Measurements from ENCODE around the gene LRRN3. TPM values are rescaled to one million over a fixed set of nuclear protein-coding genes. Genes with fewer than 3 reads are reported as not detected.

Gene LRRN3
- polyA plus RNA-seq, 2 of the 4 experiments (the other 2 are of a cell fraction) = 0.05 to 0.06 TPM

DNA sequence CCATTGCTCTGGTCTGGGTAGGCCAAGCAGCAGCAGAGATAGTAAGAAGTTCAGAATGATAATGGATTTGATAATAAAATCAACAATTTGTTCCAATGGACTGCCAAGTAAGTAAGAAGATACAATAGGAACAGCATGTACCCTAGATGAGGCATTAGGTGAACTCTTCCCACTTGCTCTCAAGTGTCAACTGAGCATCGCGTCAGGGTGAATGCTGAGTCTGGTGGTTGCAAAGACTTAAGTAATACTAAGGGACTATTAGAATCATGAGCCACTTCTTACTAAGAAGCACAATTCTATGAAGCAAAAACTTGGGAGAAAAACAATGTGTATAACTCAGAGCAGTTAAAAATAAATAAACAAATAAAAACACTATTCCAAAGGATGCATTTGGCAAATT is 54.5 kb downstream of the LRRN3 start (continued):
- TF ChIP-seq POLR2AphosphoS2 (conservative IDR thresholded peaks at IDR 0.05; ENCODE audit: low read length) (no peak), EHMT2 (IDR thresholded peaks at IDR 0.05; ENCODE audit: low read depth) (no peak), CHD4 (IDR thresholded peaks at IDR 0.05; ENCODE audit: borderline replicate concordance) (no peak), NFE2L2 (conservative IDR thresholded peaks at IDR 0.05; ENCODE audit: low read length) (no peak)
- TF ChIP-seq, protein P1, sequence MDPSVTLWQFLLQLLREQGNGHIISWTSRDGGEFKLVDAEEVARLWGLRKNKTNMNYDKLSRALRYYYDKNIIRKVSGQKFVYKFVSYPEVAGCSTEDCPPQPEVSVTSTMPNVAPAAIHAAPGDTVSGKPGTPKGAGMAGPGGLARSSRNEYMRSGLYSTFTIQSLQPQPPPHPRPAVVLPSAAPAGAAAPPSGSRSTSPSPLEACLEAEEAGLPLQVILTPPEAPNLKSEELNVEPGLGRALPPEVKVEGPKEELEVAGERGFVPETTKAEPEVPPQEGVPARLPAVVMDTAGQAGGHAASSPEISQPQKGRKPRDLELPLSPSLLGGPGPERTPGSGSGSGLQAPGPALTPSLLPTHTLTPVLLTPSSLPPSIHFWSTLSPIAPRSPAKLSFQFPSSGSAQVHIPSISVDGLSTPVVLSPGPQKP (IDR thresholded peaks at IDR 0.05; ENCODE audit: low read depth, low read length) = no peak

- no peak for DNase-seq (ENCODE audit: low read depth in 1 of 2, low spot score in 1 of 2)
- ATAC-seq = no peak
- POLR2A ChIA-PET = no interaction called here
- CTCF ChIA-PET = no interaction called here
- TF ChIP-seq MAFK (IDR thresholded peaks at IDR 0.05; ENCODE audit: partially characterized antibody) = no peak
- TF ChIP-seq, protein P2, sequence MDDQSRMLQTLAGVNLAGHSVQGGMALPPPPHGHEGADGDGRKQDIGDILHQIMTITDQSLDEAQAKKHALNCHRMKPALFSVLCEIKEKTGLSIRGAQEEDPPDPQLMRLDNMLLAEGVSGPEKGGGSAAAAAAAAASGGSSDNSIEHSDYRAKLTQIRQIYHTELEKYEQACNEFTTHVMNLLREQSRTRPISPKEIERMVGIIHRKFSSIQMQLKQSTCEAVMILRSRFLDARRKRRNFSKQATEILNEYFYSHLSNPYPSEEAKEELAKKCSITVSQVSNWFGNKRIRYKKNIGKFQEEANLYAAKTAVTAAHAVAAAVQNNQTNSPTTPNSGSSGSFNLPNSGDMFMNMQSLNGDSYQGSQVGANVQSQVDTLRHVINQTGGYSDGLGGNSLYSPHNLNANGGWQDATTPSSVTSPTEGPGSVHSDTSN (IDR thresholded peaks at IDR 0.05) = no peak
- no peak for TF ChIP-seq FOSL2 (IDR thresholded peaks at IDR 0.05)
- no peak for TF ChIP-seq FOSL2 (CRISPR knock-in tag; IDR thresholded peaks at IDR 0.05)
- TF ChIP-seq RNF2 (IDR thresholded peaks at IDR 0.05; ENCODE audit: borderline replicate concordance, low read depth) = no peak
- TF ChIP-seq MAX (IDR thresholded peaks at IDR 0.05) = no peak
- TF ChIP-seq HEYL (CRISPR knock-in tag; IDR thresholded peaks at IDR 0.05) = no peak
- no peak for TF ChIP-seq ATOH8 (CRISPR knock-in tag; IDR thresholded peaks at IDR 0.05; ENCODE audit: low read depth)
- no peak for TF ChIP-seq HOXA7 (CRISPR knock-in tag; IDR thresholded peaks at IDR 0.05)
- no peak for TF ChIP-seq JUNB (IDR thresholded peaks at IDR 0.05)
- TF ChIP-seq, protein P3, sequence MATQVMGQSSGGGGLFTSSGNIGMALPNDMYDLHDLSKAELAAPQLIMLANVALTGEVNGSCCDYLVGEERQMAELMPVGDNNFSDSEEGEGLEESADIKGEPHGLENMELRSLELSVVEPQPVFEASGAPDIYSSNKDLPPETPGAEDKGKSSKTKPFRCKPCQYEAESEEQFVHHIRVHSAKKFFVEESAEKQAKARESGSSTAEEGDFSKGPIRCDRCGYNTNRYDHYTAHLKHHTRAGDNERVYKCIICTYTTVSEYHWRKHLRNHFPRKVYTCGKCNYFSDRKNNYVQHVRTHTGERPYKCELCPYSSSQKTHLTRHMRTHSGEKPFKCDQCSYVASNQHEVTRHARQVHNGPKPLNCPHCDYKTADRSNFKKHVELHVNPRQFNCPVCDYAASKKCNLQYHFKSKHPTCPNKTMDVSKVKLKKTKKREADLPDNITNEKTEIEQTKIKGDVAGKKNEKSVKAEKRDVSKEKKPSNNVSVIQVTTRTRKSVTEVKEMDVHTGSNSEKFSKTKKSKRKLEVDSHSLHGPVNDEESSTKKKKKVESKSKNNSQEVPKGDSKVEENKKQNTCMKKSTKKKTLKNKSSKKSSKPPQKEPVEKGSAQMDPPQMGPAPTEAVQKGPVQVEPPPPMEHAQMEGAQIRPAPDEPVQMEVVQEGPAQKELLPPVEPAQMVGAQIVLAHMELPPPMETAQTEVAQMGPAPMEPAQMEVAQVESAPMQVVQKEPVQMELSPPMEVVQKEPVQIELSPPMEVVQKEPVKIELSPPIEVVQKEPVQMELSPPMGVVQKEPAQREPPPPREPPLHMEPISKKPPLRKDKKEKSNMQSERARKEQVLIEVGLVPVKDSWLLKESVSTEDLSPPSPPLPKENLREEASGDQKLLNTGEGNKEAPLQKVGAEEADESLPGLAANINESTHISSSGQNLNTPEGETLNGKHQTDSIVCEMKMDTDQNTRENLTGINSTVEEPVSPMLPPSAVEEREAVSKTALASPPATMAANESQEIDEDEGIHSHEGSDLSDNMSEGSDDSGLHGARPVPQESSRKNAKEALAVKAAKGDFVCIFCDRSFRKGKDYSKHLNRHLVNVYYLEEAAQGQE (IDR thresholded peaks at IDR 0.05) = no peak
- TF ChIP-seq USF2 (IDR thresholded peaks at IDR 0.05) = no peak
- no peak for TF ChIP-seq CHD4 (IDR thresholded peaks at IDR 0.05; ENCODE audit: borderline replicate concordance)
- H3K4me2 ChIP-seq = no peak overlapping the region
- H3K4me1 ChIP-seq = no peaks in the 10 kb centered on the region
- FAIRE-seq = no peak
- H3K4me3 ChIP-seq = no peak overlapping the region
- H3K9me3 ChIP-seq = no peaks in the 10 kb centered on the region
- H3K27ac ChIP-seq = no peak overlapping the region
Observed at GRCh38 chr7:111146136-111146535, 55.2 kb downstream of the LRRN3 start.
